B cell (primary cell): ENCODE results near the gene B4GALT3. TPM values are rescaled to one million over a fixed set of nuclear protein-coding genes. Genes with fewer than 3 reads are reported as not detected.

Experiments
- ATAC-seq: fragments of 200-7000 bp; cut with Tn5 transposase; one replicate; pipeline ENCODE4 v1.10.0; 2021; ENCODE audit warnings: low read depth, mild to moderate bottlenecking, moderate number of reproducible peaks, moderate library complexity
- CTCF ChIA-PET: fragments of 350-600 bp; sonication (Branson Sonifier 250); formaldehyde crosslinking; loops from one replicate; lab custom pipeline; 2021; ENCODE audit warnings: antibody characterized with exemption, inconsistent platforms; lab: Charles Lee
- POLR2A ChIA-PET: fragments of 350-600 bp; sonication (Branson Sonifier 250); formaldehyde crosslinking; loops from one replicate; lab custom pipeline; 2021; ENCODE audit warnings: antibody characterized with exemption; lab: Charles Lee
- DNase-seq: peaks from one replicate; pipeline ENCODE4 v3.0.0; 2013
- H2AFZ ChIP-seq: 2 replicates; pipeline ENCODE4 v1.6.1; 2012; ENCODE audit warnings: mild to moderate bottlenecking, low read depth, low read length; ENCODE audit not compliant: insufficient read depth, poor library complexity, severe bottlenecking
- H3K27ac ChIP-seq, 2 donors: 1 replicate in 1 of 2; 2 replicates in 1 of 2; pipeline ENCODE4 v1.5.1; 2012 to 2013; ENCODE audit warnings: low read length in 2 of 2, mild to moderate bottlenecking in 2 of 2, moderate library complexity in 1 of 2
- H3K27me3 ChIP-seq, 4 experiments: fragments of 200-600 bp in 1 of 4; sonication (generic) in 1 of 4; replicated peaks in 1 of 4; 1 replicate in 2 of 4; 2 replicates in 2 of 4; pipeline versions ENCODE4 v1.6.1 to v1.7.0; 2013 to 2016; ENCODE audit warnings: low read length in 3 of 4, mild to moderate bottlenecking in 2 of 4, mixed read lengths in 1 of 4, moderate library complexity in 1 of 4; ENCODE audit not compliant: insufficient read depth in 4 of 4, control insufficient read depth in 3 of 4; ENCODE audit errors: control extremely low read depth in 1 of 4
- H3K36me3 ChIP-seq, 2 experiments: replicated peaks in 1 of 2; 1 replicate in 1 of 2; 2 replicates in 1 of 2; pipeline versions ENCODE4 v1.6.1 to v1.7.1; 2013; ENCODE audit warnings: low read length in 1 of 2; ENCODE audit not compliant: insufficient read depth in 2 of 2, control insufficient read depth in 1 of 2; ENCODE audit errors: control extremely low read depth in 1 of 2, extremely low read depth in 1 of 2
- H3K4me1 ChIP-seq, 2 donors: fragments of 200-600 bp in 1 of 2; sonication (generic) in 1 of 2; 1 replicate in 1 of 2; 2 replicates in 1 of 2; pipeline versions ENCODE4 v1.5.1 to v1.6.1; 2013 to 2017; ENCODE audit warnings: low read length in 2 of 2; ENCODE audit not compliant: control insufficient read depth in 2 of 2, insufficient read depth in 2 of 2
- H3K4me2 ChIP-seq: replicated peaks from 2 replicates; pipeline ENCODE3; 2012; ENCODE audit warnings: mild to moderate bottlenecking, low read depth, low read length; ENCODE audit not compliant: poor library complexity, severe bottlenecking
- H3K4me3 ChIP-seq, 5 experiments: fragments of 200-600 bp in 1 of 5; sonication (generic) in 1 of 5; 1 replicate in 3 of 5; 2 replicates in 2 of 5; pipeline versions ENCODE4 v1.5.1 to v1.7.0; 2011 to 2016; ENCODE audit warnings: low read length in 4 of 5, mild to moderate bottlenecking in 4 of 5, low read depth in 2 of 5, control low read depth in 1 of 5, moderate library complexity in 1 of 5; ENCODE audit not compliant: insufficient read depth in 1 of 5; ENCODE audit errors: control extremely low read depth in 1 of 5, extremely low read depth in 1 of 5
- H3K79me2 ChIP-seq: fragments of 200-600 bp; sonication (generic); one replicate; pipeline ENCODE4 v1.6.0; 2016; ENCODE audit warnings: low read length; ENCODE audit not compliant: control insufficient read depth, insufficient read depth
- H3K9ac ChIP-seq: fragments of 200-600 bp; sonication (generic); 2 replicates; pipeline ENCODE4 v1.6.1; 2017; ENCODE audit warnings: mild to moderate bottlenecking, low read length, moderate library complexity
- H3K9me3 ChIP-seq, 3 donors: one replicate each; pipeline versions ENCODE4 v1.6.1 to v1.7.1; 2013; ENCODE audit warnings: low read length in 2 of 3; ENCODE audit not compliant: control insufficient read depth in 2 of 3, insufficient read depth in 1 of 3; ENCODE audit errors: control extremely low read depth in 1 of 3
- H4K20me1 ChIP-seq: 2 replicates; pipeline ENCODE4 v1.6.0; 2012; ENCODE audit warnings: mild to moderate bottlenecking, low read length; ENCODE audit not compliant: insufficient read depth, control insufficient read depth, poor library complexity, severe bottlenecking
- H3K27ac Mint-ChIP-seq: one replicate; pipeline ENCODE4 v1.8.0; 2021; ENCODE audit warnings: mixed read lengths
- H3K27me3 Mint-ChIP-seq: one replicate; pipeline ENCODE4 v1.8.0; 2021; ENCODE audit warnings: mixed read lengths
- H3K4me1 Mint-ChIP-seq: one replicate; pipeline ENCODE4 v1.8.0; 2021; ENCODE audit warnings: mixed read lengths
- H3K4me3 Mint-ChIP-seq: one replicate; pipeline ENCODE4 v1.8.0; 2021; ENCODE audit warnings: mixed read lengths
- H3K9me3 Mint-ChIP-seq: one replicate; pipeline ENCODE4 v1.8.0; 2022; ENCODE audit warnings: mixed read lengths; ENCODE audit not compliant: insufficient read depth
- EZH2 ChIP-seq: IDR thresholded peaks from 2 replicates; pipeline ENCODE4 v1.6.1; 2012; ENCODE audit warnings: borderline replicate concordance, low read depth, mild to moderate bottlenecking, moderate library complexity, low read length; ENCODE audit not compliant: insufficient read depth, poor library complexity, severe bottlenecking
- whole genome bisulfite sequencing: methylation state at CpG from one replicate; pipeline ENCODE4 v1.1.5; 2013; ENCODE audit warnings: missing lambda C conversion rate; ENCODE audit not compliant: insufficient coverage; 5-methylcytosine and 5-hydroxymethylcytosine counted together
- intact Hi-C: fragments of 100-400 bp; cut with micrococcal nuclease; formaldehyde crosslinking; loops from one replicate; pipeline ENCODE4 v1.10.0; 2022
- polyA plus RNA-seq: library from polyadenylated mRNA; depleted of rRNA; stranded (reverse); fragments of >200 nt; gene quantifications from 2 replicates; pipeline ENCODE4 v1.2.3, GENCODE V29; 2012
- total RNA-seq, 2 donors: library from RNA; stranded (reverse); fragments of 120-200 nt in 1 of 2; gene quantifications; 1 replicate in 1 of 2; 2 replicates in 1 of 2; pipeline versions ENCODE4 v1.2.3 to v1.2.4, GENCODE V29; 2013 to 2022
- TF ChIP-seq, protein P1 (sequence below): fragments of 200-600 bp; IDR thresholded peaks from one replicate; pipeline ENCODE4 v1.8.0; 2022; ENCODE audit warnings: antibody characterized with exemption, mild to moderate bottlenecking

Gene B4GALT3
- total and polyA plus RNA-seq, 2 donors (not counting 1 experiment from before 2014, with no cell fraction given) = 37.6 to 59.6 TPM

DNA sequence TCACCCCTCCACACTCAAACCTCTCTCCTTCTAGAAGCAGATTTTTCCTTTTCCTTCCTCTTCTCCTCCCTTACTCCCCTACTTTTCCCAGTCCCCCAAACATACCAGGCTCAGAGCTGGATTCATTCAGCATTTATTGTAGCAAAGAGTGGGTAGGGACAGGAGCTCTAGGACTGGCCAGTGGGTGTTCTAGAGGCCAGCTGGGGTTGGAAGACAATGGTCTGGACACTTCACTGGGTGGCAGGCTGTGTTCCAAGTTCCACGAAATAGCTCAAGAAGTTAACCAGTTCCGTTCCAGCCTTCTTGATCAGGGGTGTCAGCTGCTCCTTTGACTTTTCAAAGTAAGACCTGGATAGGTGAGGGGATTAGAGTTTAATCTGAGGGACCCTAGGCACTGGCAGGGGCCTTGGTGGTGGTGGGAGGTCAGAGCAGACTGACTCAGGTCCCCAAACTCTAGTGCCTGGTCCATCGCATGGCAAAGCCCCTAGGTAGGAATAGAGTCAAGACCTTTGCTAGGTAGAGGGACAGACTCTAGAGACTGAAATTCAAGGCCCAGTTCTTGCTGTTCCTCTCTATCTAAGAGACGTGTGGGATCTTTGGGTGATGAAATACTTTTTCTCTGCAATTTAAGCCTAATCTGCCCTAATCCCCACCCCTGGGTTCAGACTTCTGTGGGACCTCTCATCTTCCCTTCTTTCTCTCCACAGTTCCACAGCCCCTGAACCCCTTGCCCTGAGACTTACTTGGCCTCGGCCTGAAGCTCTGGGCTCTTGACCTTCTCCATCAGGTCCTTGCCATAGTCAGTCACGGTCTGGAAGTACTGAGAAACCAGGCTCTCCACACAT lies 45.1 kb upstream of the B4GALT3 start:
- ChIA-PET POLR2A (interaction anchor here (0.7 kb wide), 1 partner anchor 45 kb away, joined by 4 read pairs; the partner anchor contains the start of gene B4GALT3), CTCF (interaction anchor here (0.7 to 10.0 kb wide), 3 partner anchors 12 to 159 kb away, joined by 3 to 104 read pairs (median 6); no protein-coding TSS in a partner anchor)
- H2AFZ ChIP-seq = no peak overlapping the region
- H3K79me2 ChIP-seq = peaks cover 7% of the 10 kb centered on the region
- intact Hi-C loops = no loop called here
- H3K9me3 Mint-ChIP-seq = no peaks in the 10 kb centered on the region
- H3K27ac Mint-ChIP-seq = peak overlapping the region; percentile 59
- WGBS = 97% methylated on average over 6 of the region's 6 CpGs
- no peak overlapping the region for H3K27ac ChIP-seq
- peaks cover 33% of the 10 kb centered on the region for H3K4me1 Mint-ChIP-seq
- DNase-seq = no peak
- H3K9me3 ChIP-seq = no peaks in the 10 kb centered on the region
- H3K9ac ChIP-seq = no peak overlapping the region
- H3K4me2 ChIP-seq = no peak overlapping the region
- H3K4me3 Mint-ChIP-seq = no peak overlapping the region
- peaks cover 43% of the 10 kb centered on the region for H3K27me3 Mint-ChIP-seq
- no peak overlapping the region for H3K4me3 ChIP-seq
- no peaks in the 10 kb centered on the region for H3K36me3 ChIP-seq
- peaks cover 0 to 44% (median 34%) of the 10 kb centered on the region in 4 experiments for H3K27me3 ChIP-seq
- ATAC-seq = no peak
- TF ChIP-seq, protein P1, sequence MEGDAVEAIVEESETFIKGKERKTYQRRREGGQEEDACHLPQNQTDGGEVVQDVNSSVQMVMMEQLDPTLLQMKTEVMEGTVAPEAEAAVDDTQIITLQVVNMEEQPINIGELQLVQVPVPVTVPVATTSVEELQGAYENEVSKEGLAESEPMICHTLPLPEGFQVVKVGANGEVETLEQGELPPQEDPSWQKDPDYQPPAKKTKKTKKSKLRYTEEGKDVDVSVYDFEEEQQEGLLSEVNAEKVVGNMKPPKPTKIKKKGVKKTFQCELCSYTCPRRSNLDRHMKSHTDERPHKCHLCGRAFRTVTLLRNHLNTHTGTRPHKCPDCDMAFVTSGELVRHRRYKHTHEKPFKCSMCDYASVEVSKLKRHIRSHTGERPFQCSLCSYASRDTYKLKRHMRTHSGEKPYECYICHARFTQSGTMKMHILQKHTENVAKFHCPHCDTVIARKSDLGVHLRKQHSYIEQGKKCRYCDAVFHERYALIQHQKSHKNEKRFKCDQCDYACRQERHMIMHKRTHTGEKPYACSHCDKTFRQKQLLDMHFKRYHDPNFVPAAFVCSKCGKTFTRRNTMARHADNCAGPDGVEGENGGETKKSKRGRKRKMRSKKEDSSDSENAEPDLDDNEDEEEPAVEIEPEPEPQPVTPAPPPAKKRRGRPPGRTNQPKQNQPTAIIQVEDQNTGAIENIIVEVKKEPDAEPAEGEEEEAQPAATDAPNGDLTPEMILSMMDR = no peak
- no peak for TF ChIP-seq EZH2
- H4K20me1 ChIP-seq = no peaks in the 10 kb centered on the region
- H3K4me1 ChIP-seq = peaks cover 24 to 34% of the 10 kb centered on the region in 2 donors

DNA sequence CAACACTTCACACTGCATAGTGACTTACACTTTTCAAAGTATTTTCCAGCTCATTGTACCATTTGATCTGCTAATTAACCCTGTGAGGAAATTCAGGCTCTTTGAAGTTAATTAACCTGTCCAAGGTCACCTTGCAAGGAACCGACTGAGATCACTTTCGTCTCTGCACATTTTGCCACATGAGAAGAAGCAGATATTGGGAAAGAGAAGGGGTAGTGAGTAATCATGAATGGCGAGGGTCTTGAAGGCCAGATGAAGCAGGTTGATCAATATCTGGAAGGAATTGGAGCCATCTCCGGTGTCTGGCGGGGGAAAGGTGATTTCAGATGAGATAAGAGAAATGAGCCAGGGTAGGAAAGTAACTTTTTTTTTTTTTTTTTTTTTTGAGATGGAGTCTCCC lies 42.7 kb upstream of the B4GALT3 start:
- Mint-ChIP-seq H3K4me1 (peaks cover 26% of the 10 kb centered on the region), H3K27ac (no peak overlapping the region), H3K27me3 (peaks cover 45% of the 10 kb centered on the region), H3K4me3 (no peak overlapping the region), H3K9me3 (no peaks in the 10 kb centered on the region)
- DNase-seq (no peak), ATAC-seq (no peak)
- Histone ChIP-seq H3K9ac (no peak overlapping the region), H3K4me3 (no peak overlapping the region), H3K27ac (no peak overlapping the region), H3K27me3 (peaks cover 0 to 48% (median 36%) of the 10 kb centered on the region in 4 experiments), H4K20me1 (no peaks in the 10 kb centered on the region), H3K9me3 (no peaks in the 10 kb centered on the region), H3K36me3 (no peaks in the 10 kb centered on the region), H3K4me1 (peaks cover 13 to 25% of the 10 kb centered on the region in 2 donors), H3K79me2 (no peaks in the 10 kb centered on the region), H2AFZ (no peak overlapping the region), H3K4me2 (no peak overlapping the region)
- POLR2A ChIA-PET = no interaction called here
- TF ChIP-seq, protein P1 = no peak
- TF ChIP-seq EZH2 = no peak
- WGBS = 100% methylated on average over 5 of the region's 5 CpGs
- intact Hi-C loops = no loop called here
- CTCF ChIA-PET = interaction anchor here (1.1 to 1.9 kb wide), 3 partner anchors 9 to 162 kb away, joined by 5 to 7 read pairs (median 7); no protein-coding TSS in a partner anchor
